Activated CD4-positive, alpha-beta T cell treated with anti-CD3 and anti-CD28 coated beads, Interleukin-2, amount 10 ng/mL, durations not matched to agents 7 days and 5 days (primary cell): ENCODE data around the gene TMEM203. TPM values are rescaled to one million over a fixed set of nuclear protein-coding genes. Genes with fewer than 3 reads are reported as not detected.
"Not testable (repeated sequence)": the region's sequence is repeated elsewhere in the genome, so short reads cannot be mapped to it uniquely, and the experiment has no call there.

Experiments
- CTCF ChIA-PET: fragments of 350-600 bp; sonication (Branson Sonifier 250); formaldehyde crosslinking; loops from one replicate; lab custom pipeline; 2021; ENCODE audit warnings: antibody characterized with exemption; lab: Charles Lee
- POLR2A ChIA-PET: fragments of 350-600 bp; sonication (Branson Sonifier 250); formaldehyde crosslinking; loops from one replicate; lab custom pipeline; 2021; ENCODE audit warnings: antibody characterized with exemption; lab: Charles Lee
- DNase-seq: peaks from one replicate; pipeline ENCODE4 v3.0.0-alpha.2; 2020
- H3K27ac Mint-ChIP-seq: one replicate; pipeline ENCODE4 v1.8.0; 2021; ENCODE audit warnings: mild to moderate bottlenecking, moderate library complexity, mixed read lengths
- H3K27me3 Mint-ChIP-seq: one replicate; pipeline ENCODE4 v1.8.0; 2021; ENCODE audit warnings: mixed read lengths
- H3K36me3 Mint-ChIP-seq: one replicate; pipeline ENCODE4 v1.8.0; 2021; ENCODE audit warnings: low read depth, mixed read lengths
- H3K4me1 Mint-ChIP-seq: one replicate; pipeline ENCODE4 v1.8.0; 2021; ENCODE audit warnings: mixed read lengths
- H3K4me3 Mint-ChIP-seq: one replicate; pipeline ENCODE4 v1.8.0; 2021; ENCODE audit warnings: mild to moderate bottlenecking, moderate library complexity, mixed read lengths
- H3K9me3 Mint-ChIP-seq: one replicate; pipeline ENCODE4 v1.8.0; 2021; ENCODE audit warnings: mixed read lengths
- total RNA-seq, 2 experiments: library from RNA; stranded (reverse); gene quantifications; one replicate each; pipeline ENCODE4 v1.2.3, GENCODE V29; 2021

TMEM203 gene
- total RNA-seq, 2 experiments from 2014 or later = 28.5 to 34.0 TPM

DNA sequence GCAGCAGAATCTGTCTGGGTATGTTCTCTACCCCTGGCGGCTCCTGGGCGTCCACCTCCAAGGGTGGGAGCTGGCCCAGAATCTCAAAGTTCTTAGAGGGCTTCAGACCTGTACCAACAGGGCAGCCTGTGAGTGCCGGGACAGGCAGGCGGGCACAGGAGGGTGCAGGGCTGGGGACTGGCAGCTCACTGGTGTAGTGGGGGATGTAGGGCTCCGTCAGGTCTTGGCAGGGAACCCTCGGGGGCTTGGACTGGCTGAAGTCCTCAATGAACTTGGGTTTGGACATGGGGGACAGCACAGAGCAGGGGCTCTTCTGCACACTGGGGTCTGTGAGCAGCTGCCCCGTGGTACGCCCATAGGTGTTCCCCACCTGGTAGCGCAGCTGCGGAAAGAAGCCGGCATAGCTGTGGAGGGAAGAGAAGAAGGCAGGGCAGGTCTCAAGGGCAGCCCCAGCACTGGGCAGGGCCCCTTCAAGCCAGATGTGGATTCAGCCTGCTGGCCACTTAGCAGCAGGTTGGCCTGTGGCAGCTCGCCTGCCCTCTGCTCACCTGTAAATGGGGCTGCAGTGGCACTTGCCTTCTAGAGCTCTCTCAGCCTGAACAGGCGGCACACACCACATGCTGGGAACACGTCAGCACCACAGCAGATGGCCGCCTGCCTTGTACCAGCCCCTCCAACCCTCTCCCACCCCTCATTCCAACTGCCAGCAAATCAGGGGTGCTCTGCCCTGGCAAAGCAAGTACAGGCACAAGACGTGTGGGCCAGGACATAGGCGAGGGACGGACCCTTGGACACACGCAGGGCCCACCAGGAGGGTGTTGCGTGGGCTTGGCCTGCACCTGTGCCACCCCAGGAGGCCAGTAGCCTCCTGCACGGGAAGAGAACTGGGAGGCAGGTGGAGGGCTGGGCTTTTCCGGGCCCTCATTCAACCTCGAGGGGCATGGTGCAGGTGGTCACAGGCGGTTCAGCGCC, 40.3 kb upstream of the TMEM203 start:
- H3K4me3 Mint-ChIP-seq = no peak overlapping the region
- POLR2A ChIA-PET = no interaction called here
- DNase-seq = no peak
- CTCF ChIA-PET = interaction anchor here (0.6 to 4.6 kb wide), 6 partner anchors 8 to 252 kb away, joined by 3 to 19 read pairs (median 3); partner anchors contain the start of gene NELFB
- no peak overlapping the region for H3K27ac Mint-ChIP-seq
- peaks cover 19% of the 10 kb centered on the region for H3K4me1 Mint-ChIP-seq
- no peaks in the 10 kb centered on the region for H3K9me3 Mint-ChIP-seq
- peaks cover 24% of the 10 kb centered on the region for H3K36me3 Mint-ChIP-seq
- H3K27me3 Mint-ChIP-seq = no peaks in the 10 kb centered on the region

DNA sequence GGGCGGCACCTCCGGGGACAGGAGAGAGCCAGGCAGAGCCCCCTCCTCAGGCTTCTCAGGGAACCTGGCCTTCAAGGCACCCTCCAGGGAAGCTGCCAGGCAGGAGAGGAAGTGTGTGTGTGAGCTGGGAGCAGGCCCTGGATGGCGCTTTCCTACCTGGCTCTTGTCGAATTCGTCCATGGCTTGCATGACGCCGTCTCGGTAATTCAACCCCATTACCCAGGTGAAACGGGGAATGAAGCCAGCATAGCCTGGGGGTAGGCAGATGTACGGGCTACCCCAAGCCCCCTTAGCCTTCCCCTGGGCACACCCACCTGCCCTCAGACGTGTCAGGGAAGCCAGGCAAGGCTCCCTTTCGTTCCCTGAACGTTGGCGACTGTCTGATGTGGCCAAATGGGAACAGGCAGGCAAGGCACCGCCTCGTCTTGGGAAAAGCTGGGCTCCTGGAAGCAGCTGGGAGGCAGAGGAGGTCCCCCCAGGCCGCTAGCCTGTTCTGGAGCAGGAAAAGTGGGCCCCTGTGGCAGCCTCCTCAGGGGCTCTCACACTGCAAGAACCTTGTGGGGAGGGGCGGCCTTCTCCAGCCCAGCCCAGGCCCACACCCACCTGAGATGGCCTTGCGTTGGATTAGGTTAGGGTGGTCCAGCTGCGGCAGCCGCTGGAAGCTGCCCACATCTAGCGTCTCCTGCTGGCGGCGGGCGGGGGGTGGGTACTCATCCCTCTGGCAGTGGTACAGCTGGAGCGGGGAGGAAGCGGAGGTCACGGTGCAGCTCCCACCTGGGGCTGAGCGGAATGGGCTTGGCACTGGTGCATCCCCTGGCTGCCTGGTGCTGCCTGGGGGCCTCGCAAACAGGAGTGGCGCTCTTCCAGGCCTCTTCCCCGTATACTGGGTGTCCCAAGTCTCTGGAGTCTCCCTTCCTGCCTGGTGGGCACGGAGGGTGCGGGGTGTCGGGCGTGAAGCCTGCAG, 39.3 kb upstream of the TMEM203 start:
- DNase-seq = no peak
- Mint-ChIP-seq H3K27me3 (no peaks in the 10 kb centered on the region), H3K4me3 (no peak overlapping the region), H3K27ac (no peak overlapping the region), H3K4me1 (peaks cover 21% of the 10 kb centered on the region), H3K9me3 (no peaks in the 10 kb centered on the region), H3K36me3 (peaks cover 24% of the 10 kb centered on the region)
- POLR2A ChIA-PET = no interaction called here
- CTCF ChIA-PET = interaction anchor here (0.6 to 4.6 kb wide), 6 partner anchors 8 to 252 kb away, joined by 3 to 19 read pairs (median 3); partner anchors contain the start of gene NELFB

DNA sequence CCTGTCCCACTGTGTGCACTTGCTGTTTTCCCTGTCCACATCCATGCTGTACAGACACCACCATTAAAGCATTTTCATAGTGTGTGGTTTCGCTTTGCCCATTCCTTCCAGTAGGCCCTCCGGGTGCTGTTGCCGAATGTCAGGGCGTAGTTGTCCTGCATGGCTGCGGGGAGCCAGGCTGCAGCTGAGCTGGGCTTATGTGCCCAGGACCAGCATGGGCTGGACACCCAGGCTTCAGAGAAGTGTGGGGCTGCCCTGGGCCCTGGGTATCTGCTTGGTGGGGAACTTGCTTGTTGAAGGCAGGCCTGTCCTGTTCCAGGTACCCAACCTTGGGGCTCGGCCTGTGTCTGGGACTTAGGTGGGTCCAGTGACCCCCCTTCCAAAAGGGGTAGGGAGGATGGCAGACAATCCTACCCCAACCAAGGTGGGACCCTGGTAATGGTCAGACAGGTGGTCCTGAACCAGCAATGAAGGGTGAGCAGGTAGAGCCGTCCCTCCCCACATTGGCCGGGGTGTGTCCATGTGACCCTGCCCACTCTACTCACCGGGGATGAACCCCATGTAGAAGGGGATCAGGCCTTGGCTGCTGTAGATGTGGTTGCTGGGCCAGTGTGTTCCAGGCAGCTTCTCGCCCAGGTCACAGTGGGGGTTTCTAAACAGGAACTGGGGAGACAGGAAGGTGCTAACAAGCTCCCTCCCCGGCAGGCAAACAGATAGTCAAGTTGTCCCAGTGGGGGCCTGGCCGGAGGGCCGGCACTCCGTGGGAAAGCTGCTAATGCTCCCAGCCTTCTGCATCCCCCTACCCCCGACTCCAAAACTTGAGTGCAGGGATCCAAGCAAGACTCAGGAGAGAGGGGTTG, 38.4 kb upstream of the TMEM203 start:
- Mint-ChIP-seq H3K4me1 (peaks cover 27% of the 10 kb centered on the region), H3K27me3 (no peaks in the 10 kb centered on the region), H3K9me3 (no peaks in the 10 kb centered on the region), H3K27ac (no peak overlapping the region), H3K36me3 (peaks cover 24% of the 10 kb centered on the region), H3K4me3 (peak overlapping the region; percentile 87)
- CTCF ChIA-PET = interaction anchor here (1.0 to 4.6 kb wide), 3 partner anchors 10 to 215 kb away, joined by 3 to 19 read pairs (median 3); partner anchors contain the start of gene NELFB
- DNase-seq = no peak
- POLR2A ChIA-PET = no interaction called here

DNA sequence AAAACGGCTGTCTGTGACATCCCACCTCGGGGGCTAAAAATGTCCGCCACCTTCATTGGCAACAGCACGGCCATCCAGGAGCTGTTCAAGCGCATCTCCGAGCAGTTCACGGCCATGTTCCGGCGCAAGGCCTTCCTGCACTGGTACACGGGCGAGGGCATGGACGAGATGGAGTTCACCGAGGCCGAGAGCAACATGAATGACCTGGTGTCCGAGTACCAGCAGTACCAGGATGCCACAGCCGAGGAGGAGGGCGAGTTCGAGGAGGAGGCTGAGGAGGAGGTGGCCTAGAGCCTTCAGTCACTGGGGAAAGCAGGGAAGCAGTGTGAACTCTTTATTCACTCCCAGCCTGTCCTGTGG, 37.8 kb upstream of the TMEM203 start:
- H3K27me3 Mint-ChIP-seq, H3K9me3 Mint-ChIP-seq, DNase-seq, H3K27ac Mint-ChIP-seq: not testable (repeated sequence)
- Mint-ChIP-seq H3K36me3 (peaks cover 24% of the 10 kb centered on the region), H3K4me3 (peak overlapping the region; percentile 87), H3K4me1 (peaks cover 31% of the 10 kb centered on the region)
- CTCF ChIA-PET = interaction anchor here (1.0 to 4.6 kb wide), 3 partner anchors 11 to 48 kb away, joined by 3 to 19 read pairs (median 5); partner anchors contain the start of gene NELFB
- POLR2A ChIA-PET = interaction anchor here (0.6 kb wide), 1 partner anchor 21 kb away, joined by 3 read pairs; no protein-coding TSS in a partner anchor

DNA sequence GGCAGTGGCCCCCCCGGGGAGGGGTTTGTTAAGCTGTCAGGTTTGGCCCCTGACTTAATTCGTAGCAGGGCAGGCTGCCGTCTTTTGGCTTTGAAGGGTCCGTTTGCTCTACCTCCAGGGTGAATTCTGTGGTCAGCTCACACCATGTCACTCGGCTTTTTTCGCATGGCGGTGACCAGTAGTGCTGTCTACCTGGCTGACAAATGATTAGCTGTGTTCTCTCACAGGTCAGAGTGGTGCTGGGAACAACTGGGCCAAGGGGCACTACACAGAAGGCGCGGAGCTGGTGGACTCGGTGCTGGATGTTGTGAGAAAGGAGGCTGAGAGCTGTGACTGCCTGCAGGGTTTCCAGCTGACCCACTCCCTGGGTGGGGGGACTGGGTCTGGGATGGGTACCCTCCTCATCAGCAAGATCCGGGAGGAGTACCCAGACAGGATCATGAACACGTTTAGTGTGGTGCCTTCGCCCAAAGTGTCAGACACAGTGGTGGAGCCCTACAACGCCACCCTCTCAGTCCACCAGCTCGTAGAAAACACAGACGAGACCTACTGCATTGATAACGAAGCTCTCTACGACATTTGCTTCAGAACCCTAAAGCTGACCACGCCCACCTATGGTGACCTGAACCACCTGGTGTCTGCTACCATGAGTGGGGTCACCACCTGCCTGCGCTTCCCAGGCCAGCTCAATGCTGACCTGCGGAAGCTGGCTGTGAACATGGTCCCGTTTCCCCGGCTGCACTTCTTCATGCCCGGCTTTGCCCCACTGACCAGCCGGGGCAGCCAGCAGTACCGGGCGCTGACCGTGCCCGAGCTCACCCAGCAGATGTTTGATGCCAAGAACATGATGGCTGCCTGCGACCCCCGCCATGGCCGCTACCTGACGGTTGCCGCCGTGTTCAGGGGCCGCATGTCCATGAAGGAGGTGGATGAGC, 37.1 kb upstream of the TMEM203 start:
- Mint-ChIP-seq H3K4me3 (peak overlapping the region; percentile 87), H3K4me1 (peaks cover 33% of the 10 kb centered on the region), H3K9me3 (no peaks in the 10 kb centered on the region), H3K27ac (peak overlapping the region; percentile 88), H3K36me3 (peaks cover 24% of the 10 kb centered on the region), H3K27me3 (no peaks in the 10 kb centered on the region)
- CTCF ChIA-PET = interaction anchor here (1.0 to 4.6 kb wide), 5 partner anchors 12 to 213 kb away, joined by 3 to 19 read pairs (median 5); partner anchors contain the start of gene NELFB
- no peak for DNase-seq
- POLR2A ChIA-PET = interaction anchor here (0.6 to 1.4 kb wide), 3 partner anchors 12 to 156 kb away, joined by 3 to 6 read pairs (median 3); partner anchors contain the start of genes MAN1B1 and NELFB

DNA sequence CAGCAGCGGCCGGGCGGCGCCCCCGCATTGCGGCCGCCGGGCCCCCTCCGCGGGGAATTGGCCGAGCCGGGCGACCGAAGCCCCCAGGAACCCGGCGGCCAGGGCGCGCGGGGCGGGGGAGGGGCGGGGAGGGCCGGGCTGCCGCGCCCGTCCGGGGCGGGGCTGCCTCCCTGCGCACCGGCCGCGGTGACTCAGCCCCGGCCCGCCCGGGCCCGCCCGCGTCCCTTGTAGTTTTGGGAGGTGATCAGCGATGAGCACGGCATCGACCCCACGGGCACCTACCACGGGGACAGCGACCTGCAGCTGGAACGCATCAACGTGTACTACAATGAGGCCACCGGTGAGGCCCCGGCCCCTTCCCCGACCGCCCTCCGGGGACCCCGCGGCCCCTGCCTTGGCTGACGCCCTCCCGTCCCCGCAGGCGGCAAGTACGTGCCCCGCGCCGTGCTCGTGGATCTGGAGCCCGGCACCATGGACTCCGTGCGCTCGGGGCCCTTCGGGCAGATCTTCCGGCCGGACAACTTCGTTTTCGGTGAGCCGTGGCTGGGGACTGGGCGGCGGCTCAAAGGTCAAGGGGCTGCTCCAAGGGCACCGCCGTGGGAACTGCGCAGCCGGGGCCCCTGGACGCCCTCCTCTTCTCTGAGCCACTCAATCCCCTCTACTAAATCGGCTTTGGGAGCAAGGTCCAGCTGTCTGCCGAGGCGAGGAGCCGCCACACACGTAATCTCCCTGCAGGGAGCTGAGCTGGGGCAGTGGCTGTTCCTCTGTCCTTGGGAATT, 36.2 kb upstream of the TMEM203 start:
- CTCF ChIA-PET = interaction anchor here (1.0 to 6.5 kb wide), 8 partner anchors 12 to 212 kb away, joined by 3 to 65 read pairs (median 5); partner anchors contain the start of genes CYSRT1, MAN1B1, NELFB and RNF208
- POLR2A ChIA-PET = interaction anchor here (0.8 to 1.4 kb wide), 9 partner anchors 13 to 220 kb away, joined by 3 to 11 read pairs (median 4); partner anchors contain the start of genes MAN1B1, NELFB and NRARP

DNA sequence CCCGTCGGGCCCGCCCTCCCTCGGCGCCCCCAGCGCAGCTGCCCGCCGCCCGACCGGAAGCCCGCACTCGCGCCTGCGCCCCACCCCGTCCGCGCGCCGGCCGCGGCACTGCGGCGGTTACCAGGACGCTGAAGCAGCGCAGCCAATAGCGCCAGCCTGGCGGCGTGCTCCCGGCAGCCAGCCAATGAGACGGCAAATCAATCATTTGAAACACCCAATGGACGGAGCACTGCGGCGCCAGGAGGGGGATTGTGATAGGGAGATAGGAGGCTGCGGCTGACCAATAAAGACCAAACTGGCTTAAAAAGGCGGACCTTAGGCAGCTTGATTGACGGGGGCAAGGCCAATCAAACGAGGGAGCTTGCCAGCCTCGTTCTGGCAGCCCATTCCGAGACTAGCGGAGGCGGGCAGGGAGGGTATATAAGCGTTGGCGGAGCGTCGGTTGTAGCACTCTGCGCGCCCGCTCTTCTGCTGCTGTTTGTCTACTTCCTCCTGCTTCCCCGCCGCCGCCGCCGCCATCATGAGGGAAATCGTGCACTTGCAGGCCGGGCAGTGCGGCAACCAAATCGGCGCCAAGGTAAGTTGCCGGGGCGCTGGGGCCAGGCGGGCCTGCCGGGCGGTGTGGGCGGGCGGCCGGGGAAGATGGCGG, 35.5 kb upstream of the TMEM203 start, which contains the start of gene TUBB4B:
Gene TUBB4B, plus strand, starts transcription at position 447 of the 649 bp plus-strand sequence. Its CDS starts 74 bp downstream, at position 521.
- Mint-ChIP-seq H3K36me3 (peaks cover 24% of the 10 kb centered on the region), H3K27ac (peak within 1 kb of the TSS; percentile 92)

More for the DNA sequence above, 36.2 kb upstream of the TMEM203 start:
- H3K9me3 Mint-ChIP-seq = no peaks in the 10 kb centered on the region
- H3K27me3 Mint-ChIP-seq = no peaks in the 10 kb centered on the region
- H3K27ac Mint-ChIP-seq = peak overlapping the region; percentile 88
- peak overlapping the region; percentile 87 for H3K4me3 Mint-ChIP-seq
- peaks cover 24% of the 10 kb centered on the region for H3K36me3 Mint-ChIP-seq
- H3K4me1 Mint-ChIP-seq = peaks cover 33% of the 10 kb centered on the region
- peak; percentile 65 for DNase-seq

DNA sequence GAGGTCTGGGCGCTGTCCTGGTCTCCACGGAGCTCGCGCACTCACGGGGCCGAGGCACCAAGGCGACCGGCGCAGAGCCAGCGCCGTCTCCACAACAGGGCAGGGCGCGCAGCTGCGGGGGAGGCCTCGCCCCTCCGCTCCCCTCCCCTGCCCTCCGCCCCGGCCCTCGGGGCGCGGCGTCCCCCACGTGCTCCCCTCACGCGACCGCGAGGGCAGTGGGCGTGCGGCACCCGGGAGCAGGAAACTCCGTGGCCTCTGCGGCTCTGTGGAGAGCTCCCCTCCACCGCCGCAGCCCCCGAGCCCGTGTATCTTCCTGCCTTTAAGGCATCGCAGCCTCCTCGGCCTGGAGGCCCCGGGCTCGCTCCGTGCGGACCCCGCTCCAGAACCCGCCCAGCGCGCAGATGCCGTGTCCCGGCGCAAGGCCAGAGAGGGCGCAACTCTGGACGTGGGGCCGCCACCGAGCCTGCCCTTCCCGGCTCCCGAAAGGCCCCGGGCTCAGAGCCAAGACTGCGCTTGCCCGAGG, 34.9 kb upstream of the TMEM203 start:
- H3K36me3 Mint-ChIP-seq = peaks cover 24% of the 10 kb centered on the region

More for the DNA sequence above, 35.5 kb upstream of the TMEM203 start, which contains the start of gene TUBB4B:
- Mint-ChIP-seq H3K9me3 (no peaks in the 10 kb centered on the region), H3K4me3 (peak within 1 kb of the TSS; percentile 88), H3K4me1 (peaks cover 33% of the 10 kb centered on the region), H3K27me3 (no peaks in the 10 kb centered on the region)
- peak; percentile 98 for DNase-seq
- ChIA-PET CTCF (interaction anchor here (0.6 to 6.5 kb wide), 9 partner anchors 13 to 206 kb away, joined by 3 to 65 read pairs (median 3); partner anchors contain the start of genes CYSRT1, MAN1B1, NELFB and RNF208), POLR2A (interaction anchor here (0.6 to 1.4 kb wide), 12 partner anchors 13 to 348 kb away, joined by 3 to 11 read pairs (median 4); partner anchors contain the start of genes EXD3, MAN1B1, NELFB and NOXA1)

More for the DNA sequence above, 34.9 kb upstream of the TMEM203 start:
- peak; percentile 75 for DNase-seq
- H3K4me3 Mint-ChIP-seq = peak overlapping the region; percentile 74
- H3K27ac Mint-ChIP-seq = peak overlapping the region; percentile 85
- no peaks in the 10 kb centered on the region for H3K27me3 Mint-ChIP-seq
- no peaks in the 10 kb centered on the region for H3K9me3 Mint-ChIP-seq
- ChIA-PET POLR2A (interaction anchor here (0.6 to 1.4 kb wide), 12 partner anchors 13 to 349 kb away, joined by 3 to 11 read pairs (median 4); partner anchors contain the start of genes EXD3, MAN1B1, NELFB and NOXA1), CTCF (interaction anchor here (0.6 to 6.5 kb wide), 10 partner anchors 14 to 205 kb away, joined by 3 to 65 read pairs (median 3); partner anchors contain the start of genes CYSRT1, MAN1B1, NELFB and RNF208)
- H3K4me1 Mint-ChIP-seq = peaks cover 33% of the 10 kb centered on the region
